T1000 (cell line): ENCODE data around the gene PRTFDC1.
"Not testable (repeated sequence)": the region's sequence is repeated elsewhere in the genome, so short reads cannot be mapped to it uniquely, and the experiment has no call there.

Experiments used
- DNase-seq: peaks from one replicate; lab custom pipeline; 2025; ENCODE audit warnings: mixed read lengths; lab: John Stamatoyannopoulos, UW

PRTFDC1 gene

DNA sequence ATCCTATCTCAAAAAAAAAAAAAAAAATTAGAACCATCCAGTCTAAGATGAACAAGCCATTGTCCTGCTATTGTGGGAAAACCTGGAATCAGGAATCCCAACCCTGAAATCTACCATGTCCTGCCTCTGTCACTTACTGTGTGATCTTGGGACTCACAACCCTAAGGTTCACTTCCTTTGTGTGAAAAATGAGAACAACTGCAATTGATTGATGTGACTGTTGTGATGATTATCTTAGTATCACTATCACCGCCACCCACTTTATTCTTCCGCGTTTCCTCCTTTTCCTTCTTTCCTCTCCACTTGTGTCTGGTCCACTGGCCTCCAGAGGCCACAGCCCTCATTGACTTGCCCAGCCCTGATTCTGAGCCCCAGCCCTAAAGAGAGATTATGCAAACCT, 12.6 kb upstream of the PRTFDC1 start:
- DNase-seq, result no peak

- DNase-seq, result no peak
These were observed 11.2 kb upstream of the PRTFDC1 start for GRCh38 chr10:24963521-24964041.

GRCh38 chr10:24962995-24963394, 10.6 kb upstream of the PRTFDC1 start:
- no peak for DNase-seq

DNA sequence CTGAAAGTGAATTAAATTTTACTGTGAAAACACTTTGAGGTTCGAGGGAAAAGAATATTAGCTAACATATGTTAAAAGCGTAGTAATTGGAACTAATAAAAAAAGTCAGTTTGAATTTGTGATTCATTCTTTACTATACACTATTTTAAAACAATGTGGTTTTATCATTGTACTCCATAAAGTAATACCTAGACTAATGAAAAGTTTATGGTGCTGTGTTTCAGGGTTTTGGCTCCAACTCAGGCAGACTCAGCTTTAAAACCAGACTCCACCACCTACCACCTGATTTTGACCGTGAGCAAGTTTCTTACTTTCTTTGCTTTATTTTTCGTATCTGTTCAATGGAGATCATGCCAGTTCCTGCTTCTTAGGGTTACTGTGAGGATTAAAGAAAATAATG, 9.2 kb upstream of the PRTFDC1 start:
- DNase-seq, result no peak

GRCh38 chr10:24959382-24959730, 7.0 kb upstream of the PRTFDC1 start:
- no peak for DNase-seq

GRCh38 chr10:24958721-24959381, 6.4 kb upstream of the PRTFDC1 start:
- no peak for DNase-seq

- DNase-seq, result no peak
These were observed 5.8 kb upstream of the PRTFDC1 start for GRCh38 chr10:24958091-24958720.

GRCh38 chr10:24957624-24958051, 5.2 kb upstream of the PRTFDC1 start:
- DNase-seq, result not testable (repeated sequence)

DNA sequence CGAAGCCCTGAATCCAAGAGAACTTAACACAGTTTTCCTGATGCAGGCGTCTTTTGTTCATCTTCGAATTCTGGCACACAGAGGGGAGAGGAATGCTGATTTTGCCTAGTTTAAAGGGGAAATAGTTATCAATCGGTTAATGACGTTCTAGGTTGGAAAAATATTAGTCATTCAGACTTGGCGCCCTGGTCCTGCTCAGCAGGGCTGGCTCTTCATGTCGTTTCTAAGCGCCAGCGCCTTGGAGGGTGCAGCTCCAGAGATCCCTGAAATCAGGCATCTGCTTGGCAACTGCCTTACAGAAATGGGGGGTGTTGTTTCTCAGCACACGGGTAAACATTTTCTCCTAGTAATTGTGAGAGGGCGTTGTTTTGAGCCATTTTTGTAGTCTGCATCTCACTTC, 1.3 kb upstream of the PRTFDC1 start:
- DNase-seq, result no peak

GRCh38 chr10:24952707-24953645, 570 bp upstream of the PRTFDC1 start:
- no peak for DNase-seq

DNA sequence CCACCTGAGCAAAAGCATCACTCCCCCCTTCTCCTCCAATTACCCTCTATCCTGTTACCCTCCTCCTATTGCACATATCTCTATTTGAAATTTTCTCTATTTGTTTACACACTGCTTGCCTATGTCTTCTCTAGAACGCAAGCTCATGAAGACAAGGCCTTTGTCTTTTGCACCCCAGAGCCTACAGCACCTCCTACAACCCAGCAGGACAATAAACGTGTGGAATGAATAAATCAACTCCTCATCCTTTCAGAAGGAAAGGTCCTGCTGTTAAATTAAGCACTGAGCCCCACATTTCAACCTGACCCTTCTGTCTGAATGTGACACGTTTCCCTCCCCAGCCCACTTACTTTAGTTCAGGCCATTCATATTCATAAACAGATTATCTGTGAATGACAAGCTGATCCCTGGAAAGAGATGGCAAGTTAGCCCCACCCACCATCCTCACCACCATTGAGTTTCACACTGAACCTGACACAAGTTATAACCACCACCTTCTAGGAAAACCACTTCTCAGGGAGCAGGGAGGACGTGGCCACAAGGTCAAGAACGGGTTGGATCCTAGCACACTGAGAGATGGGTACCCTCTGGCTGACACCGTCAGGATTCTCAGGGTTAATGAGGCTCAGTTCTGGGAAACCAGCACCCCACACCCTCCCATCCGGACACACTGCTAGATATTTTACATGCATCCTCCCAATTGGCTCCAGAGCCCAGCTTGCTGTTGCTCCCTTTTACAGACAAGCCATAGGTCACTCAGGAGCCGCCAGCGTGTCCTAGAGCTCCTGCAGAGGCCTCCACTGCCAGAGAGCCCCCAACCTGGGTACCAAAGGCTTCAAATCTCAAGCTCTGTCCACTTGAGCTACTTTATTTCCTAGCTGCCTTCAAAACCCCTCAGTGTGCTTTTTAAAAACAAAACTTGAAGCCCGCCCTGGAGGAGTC, 934 bp downstream of the PRTFDC1 start:
- no peak for DNase-seq

GRCh38 chr10:24950439-24950838, 2.0 kb downstream of the PRTFDC1 start:
- no peak for DNase-seq

GRCh38 chr10:24949616-24950015, 2.8 kb downstream of the PRTFDC1 start:
- DNase-seq, result no peak

GRCh38 chr10:24947304-24948097, 4.9 kb downstream of the PRTFDC1 start:
- no peak for DNase-seq

DNA sequence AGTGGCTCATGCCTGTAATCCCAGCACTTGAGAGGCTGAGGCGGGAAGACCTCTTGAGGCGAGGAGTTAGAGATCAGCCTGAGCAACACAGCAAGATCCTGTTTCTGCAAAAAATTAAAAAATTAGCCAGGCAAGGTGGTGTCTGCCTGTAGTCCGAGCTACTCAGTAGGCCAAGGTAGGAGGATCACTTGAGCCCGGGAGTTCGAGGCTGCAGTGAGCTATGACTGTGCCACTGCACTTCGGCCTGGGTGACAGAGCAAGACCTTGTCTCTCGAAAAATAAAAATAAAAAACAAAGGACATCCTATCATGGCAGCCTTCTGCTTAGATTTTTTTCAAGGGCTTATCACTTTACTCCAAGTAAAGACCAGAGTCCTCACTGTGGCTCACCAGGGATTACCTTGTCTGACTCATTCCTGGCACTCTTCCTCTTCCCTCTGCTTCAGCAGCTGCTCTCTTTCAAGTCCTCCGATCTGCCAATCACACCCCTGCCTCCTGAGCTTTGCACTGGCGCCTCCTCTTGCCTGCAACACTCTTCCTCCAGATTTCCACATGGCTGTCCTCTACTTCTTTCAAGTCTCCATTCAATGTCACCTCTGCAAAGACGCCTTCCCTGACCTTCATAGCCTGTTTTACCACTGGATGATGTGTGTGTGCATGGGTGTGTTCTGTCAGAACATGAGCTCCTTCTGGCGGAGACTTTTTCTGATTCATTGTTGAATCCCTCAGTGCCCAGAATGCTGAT, 7.7 kb downstream of the PRTFDC1 start:
- DNase-seq, result no peak

DNA sequence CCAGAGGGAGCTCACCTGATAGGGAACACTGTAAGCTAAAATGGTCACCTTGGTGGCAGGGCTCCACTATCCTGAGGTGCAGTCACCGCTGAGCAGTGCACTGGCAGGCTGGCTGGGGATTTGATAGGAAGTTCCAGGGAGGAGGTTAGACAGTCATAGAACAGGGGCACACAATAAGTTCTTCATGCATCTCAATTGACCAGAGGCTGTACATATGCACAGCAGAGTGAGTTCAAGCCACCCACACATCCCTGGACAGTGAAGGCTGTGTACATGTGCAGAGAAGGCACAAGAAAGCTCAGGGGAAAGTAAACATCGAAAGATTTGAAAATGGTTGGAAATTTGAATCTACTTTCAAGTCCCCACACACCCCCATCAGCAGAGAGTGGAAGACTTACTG, 13.9 kb downstream of the PRTFDC1 start:
- DNase-seq, result no peak

GRCh38 chr10:24938076-24938475, 14.3 kb downstream of the PRTFDC1 start:
- DNase-seq, result no peak

DNA sequence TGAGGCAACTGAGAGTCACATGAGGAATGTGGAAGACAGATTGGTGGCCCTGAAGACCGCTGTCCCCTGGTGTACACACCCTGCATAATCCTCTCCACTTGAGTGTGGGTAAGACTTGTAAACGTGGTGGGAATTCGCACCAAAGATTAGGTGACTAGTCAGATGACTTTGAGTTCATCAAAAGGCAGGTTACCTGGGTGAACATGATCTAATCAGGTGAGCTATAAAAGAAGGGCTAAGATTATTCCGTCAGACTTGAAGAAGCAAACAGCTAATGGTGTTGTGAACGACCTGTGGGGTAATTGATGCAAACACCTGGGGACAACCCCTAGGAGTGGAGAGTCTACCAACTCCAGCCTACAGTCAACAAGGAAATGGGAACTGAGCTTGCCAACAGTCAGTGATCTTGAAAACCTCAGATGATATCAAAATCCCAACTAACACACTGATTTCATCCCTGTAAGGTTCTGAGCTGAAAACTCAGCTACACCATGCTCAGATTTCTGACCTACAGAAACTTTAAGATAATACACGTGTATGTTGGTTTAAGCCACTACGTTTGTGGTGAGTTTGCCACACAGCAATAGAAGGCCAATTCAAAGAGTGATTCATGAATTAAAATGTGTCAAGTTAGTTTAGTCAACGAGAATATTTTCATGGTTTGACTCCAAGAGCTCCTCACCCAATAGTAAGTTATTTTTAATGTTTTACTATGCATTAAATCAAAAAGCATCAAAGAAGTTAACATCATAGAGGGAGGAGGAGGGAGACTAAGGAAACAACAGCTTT, 16.7 kb downstream of the PRTFDC1 start:
- DNase-seq, result no peak

DNA sequence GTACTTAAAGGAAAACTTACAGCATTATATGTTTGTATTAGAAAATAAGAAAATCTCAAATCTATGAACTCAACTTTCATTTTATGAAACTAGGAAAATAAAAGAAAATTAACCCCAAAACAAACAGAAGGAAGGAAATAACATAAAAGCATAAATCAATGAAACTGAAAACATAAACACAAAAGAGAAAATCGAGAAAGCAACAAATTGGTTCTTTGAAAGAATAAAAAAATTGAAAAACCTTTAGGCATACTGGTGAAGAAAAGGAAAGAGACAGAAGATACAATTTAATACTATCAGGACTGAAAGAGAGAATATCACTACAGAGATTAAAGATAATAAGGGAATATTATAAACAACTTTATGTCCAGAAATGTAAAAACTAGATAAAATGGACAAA, 21.2 kb downstream of the PRTFDC1 start:
- no peak for DNase-seq
